Cardiac fibroblast (primary cell): ENCODE results near the gene CRIM1.

Experiments
- DNase-seq, 2 donors: peaks; one replicate each; pipeline versions ENCODE4 v3.0.0 to v3.0.0-alpha.2; 2010; ENCODE audit warnings: low read depth in 2 of 2
- H3K4me3 ChIP-seq, 2 donors: replicated peaks in 1 of 2; 1 replicate in 1 of 2; 2 replicates in 1 of 2; pipeline ENCODE4 v1.5.1; 2011; ENCODE audit warnings: low read depth in 2 of 2, low read length in 2 of 2, mild to moderate bottlenecking in 2 of 2, moderate library complexity in 1 of 2
- TF ChIP-seq, protein P1 (sequence below): IDR thresholded peaks from one replicate; pipeline ENCODE4 v1.5.1; 2011; ENCODE audit warnings: low read depth, mild to moderate bottlenecking, low read length, inconsistent platforms

Gene CRIM1

DNA sequence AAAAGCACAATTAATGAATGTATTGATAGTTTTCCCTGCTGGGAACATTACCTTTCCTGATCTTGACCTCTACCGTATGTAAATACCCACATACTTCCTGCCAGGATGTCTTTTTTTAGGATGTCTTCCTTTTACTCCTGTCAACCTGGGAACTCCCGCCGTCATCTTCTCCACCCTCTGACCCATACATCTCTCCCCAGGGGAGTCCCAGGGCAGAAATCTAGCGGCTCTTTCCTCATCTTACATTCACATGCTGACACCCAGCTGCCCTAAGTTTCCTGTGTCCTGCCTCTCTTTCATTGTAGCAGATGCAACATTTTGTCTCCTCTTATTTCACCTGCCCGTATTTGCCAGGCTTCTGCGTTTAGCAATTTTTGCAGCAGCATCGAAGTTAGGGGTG is 107.8 kb downstream of the CRIM1 start:
- TF ChIP-seq, protein P1, sequence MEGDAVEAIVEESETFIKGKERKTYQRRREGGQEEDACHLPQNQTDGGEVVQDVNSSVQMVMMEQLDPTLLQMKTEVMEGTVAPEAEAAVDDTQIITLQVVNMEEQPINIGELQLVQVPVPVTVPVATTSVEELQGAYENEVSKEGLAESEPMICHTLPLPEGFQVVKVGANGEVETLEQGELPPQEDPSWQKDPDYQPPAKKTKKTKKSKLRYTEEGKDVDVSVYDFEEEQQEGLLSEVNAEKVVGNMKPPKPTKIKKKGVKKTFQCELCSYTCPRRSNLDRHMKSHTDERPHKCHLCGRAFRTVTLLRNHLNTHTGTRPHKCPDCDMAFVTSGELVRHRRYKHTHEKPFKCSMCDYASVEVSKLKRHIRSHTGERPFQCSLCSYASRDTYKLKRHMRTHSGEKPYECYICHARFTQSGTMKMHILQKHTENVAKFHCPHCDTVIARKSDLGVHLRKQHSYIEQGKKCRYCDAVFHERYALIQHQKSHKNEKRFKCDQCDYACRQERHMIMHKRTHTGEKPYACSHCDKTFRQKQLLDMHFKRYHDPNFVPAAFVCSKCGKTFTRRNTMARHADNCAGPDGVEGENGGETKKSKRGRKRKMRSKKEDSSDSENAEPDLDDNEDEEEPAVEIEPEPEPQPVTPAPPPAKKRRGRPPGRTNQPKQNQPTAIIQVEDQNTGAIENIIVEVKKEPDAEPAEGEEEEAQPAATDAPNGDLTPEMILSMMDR = no peak
- no peak for DNase-seq
- no peak overlapping the region for H3K4me3 ChIP-seq

DNA sequence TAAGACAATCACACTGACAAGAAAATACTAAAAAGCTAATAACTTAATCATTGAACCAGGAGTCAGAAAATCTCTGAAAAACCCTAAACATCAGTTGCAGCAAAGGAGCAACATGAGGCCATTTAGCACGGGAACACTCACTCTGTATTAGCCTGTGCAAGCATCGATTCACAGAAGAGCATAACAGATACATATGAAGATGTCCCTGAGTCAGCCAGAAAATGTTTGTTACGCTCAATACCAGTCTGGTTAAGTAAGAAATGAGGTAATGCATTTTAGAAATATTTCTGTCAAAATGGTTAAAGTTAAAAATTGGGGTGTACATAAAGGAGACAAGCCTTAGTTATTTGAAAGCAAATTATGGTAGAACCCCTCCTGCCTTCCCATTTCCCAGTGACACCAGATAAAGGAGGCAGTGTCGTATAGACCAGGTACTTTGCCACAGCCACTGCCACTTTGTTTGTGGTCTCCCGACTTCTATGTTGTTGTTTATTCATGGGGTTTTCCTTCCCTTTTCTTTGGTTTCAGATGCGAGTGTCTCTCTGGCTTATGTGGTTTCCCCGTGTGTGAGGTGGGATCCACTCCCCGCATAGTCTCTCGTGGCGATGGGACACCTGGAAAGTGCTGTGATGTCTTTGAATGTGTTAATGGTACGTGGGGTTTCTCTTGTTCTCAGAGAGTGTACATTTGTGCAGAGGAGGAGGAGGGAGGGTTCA is 108.6 kb downstream of the CRIM1 start:
- TF ChIP-seq, protein P1 = no peak
- DNase-seq = no peak
- no peak overlapping the region for H3K4me3 ChIP-seq

DNA sequence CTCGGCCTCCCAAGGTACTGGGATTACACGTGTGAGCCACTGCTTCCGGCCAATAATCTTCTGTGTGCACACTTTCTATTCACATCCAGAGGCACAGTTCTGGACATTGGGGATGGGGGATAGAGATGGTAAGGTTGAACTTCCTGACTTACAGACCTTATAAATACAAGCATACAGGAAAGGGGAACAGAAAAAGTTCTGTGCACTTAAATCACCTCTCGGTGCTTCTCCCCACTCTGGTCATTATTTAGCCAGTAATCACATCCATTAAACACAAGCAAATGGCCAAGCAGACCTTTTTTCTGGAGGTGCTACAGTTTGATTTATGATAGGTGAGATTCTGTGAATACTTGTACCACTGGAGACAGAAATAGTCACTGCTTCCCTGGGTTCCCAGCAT is 110.6 kb downstream of the CRIM1 start:
- DNase-seq = no peak
- TF ChIP-seq, protein P1 = no peak
- no peak overlapping the region for H3K4me3 ChIP-seq

DNA sequence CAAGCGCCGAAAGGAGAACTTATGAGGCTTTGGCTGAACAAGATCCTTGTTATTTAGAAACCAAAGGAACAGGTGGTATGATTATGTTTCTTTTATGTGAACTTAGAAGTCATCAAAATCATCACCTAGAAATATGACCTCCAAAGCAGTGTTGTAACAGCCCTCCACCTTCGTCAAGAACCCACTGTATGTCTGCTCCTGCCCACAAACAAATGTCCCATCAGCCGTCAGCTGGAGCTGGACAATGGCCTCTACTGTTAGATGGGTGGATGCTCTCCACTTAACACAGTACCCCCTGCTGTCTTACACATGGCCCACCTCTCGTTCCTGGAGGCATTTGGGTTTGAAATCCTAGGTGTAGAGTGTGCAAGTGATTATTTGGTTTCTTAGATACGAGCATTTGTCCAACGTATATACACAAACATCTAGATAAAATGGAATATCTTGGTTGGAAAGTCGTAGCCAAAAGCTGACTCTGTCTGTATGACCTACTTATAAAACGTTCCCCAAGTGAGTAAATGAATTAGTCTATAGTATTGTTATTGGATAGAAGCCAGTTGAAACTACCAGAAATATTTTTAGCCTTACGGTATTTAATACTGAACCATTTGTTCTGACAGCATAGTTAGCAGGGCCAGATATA is 113.0 kb downstream of the CRIM1 start:
- TF ChIP-seq, protein P1 = no peak

DNA sequence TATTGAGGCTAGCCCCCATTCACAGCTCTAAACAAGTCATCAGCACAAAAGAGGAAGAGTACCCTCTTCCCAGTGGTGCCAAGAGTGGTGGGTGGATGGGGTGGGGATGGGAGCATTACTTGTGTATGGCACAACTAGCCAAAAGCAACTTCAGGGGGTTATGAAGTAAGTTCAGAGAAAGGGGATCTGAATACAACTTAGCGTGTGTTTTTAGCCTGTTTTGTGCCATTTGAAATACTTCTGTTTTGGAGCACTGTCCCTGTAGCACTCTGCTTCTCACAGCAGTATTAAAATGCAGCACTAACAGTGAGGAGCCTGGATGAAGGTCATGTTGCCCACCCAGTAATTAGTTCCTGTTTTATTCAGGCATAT is 113.5 kb downstream of the CRIM1 start:
- no peak for DNase-seq
- no peak overlapping the region for H3K4me3 ChIP-seq
- TF ChIP-seq, protein P1 = no peak

More for the DNA sequence above, 113.0 kb downstream of the CRIM1 start:
- no peak overlapping the region for H3K4me3 ChIP-seq
- peak; percentile 81 to 91 for DNase-seq

DNA sequence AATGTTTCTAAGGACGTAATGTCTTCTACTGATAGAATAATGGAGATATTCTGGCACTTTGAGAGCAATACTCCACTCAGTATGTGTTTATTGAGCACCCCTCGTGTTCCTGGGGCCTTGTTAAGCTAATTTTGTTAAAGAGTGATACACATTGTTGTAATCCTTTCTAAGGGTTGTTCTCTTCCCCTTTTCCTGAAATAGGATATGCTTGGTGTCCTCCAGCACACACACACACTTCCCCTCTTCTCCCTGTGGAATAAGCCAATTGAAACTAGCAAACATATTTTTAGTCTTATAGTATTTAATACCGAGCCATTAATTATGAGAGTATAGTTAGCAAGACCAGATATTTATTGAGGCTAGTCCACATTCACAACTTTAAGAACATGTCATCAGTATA is 114.1 kb downstream of the CRIM1 start:
- TF ChIP-seq, protein P1 = no peak
- peak; percentile 48 to 58 for DNase-seq
- H3K4me3 ChIP-seq = no peak overlapping the region
